ENCODE results near the gene ADGRA3.

ADGRA3 gene

DNA sequence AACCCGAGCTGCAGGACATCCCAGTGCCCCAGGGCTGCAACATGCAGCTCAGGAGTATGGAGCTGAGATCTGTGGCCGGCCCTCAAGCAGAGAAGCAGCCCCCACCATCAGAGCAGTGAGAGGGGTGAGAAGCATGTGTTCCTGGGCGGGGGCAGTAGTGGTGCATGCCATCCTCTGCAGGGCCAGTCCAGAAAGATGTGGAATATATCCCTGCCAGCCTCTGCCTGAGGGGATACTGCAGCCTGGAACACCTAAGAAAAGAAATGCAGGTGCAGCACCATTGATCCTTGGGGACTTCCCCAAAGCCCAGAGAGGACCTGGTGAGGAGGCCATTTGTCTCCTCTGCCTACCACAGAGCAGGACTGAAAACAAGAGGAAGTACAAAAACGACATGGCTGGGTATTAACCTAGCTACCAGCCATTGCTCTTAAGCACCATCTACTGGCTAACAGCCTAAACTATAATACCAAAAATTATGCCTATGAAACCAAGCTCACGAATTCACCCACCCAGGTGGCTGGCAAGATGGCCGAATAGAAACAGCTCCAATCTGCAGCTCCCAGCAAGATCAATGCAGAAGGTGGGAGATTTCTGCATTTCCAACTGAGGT lies 158.8 kb downstream of the ADGRA3 start:
- peak; percentile 25 for DNase-seq (ENCODE audit: low read depth)

DNA sequence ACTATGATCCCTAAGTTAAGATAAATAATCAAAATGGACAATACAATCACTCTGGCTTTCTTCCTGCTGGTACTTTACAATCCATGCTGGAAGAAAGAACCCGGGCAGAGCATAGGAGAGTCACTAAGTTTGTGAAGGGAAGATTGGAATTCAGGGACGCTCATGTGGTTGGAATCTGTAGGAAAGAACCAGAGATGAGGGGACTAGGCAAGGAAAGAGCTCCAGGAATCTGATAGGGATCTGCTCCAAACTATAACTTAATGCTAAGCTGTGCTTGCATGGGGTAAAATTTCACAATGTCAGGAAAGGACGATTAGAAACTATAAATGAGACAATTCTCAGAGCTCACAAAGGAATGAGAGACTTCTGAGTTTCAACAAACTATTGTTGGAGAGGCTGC lies 167.5 kb downstream of the ADGRA3 start:
- no peak for DNase-seq (ENCODE audit: low read depth)

DNA sequence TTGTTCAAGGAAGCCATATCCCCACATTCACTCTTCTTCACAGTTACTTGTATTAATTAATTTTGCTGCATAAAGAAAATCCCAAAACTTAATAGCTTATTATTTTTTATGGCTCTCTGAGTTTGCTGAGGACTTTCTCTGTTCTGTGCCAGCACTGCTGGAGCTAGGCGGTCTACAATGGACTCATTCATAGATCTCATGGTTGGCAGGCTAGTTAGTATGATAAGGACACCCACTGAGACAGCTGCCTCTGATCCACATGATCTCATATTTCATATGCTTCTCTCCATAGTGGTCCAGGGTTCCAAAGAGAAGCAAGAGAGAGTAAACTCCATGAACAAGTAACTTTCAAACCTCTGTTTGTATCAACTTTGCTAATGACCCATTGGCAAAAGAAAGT lies 170.2 kb downstream of the ADGRA3 start:
- DNase-seq (ENCODE audit: low read depth), result no peak

DNA sequence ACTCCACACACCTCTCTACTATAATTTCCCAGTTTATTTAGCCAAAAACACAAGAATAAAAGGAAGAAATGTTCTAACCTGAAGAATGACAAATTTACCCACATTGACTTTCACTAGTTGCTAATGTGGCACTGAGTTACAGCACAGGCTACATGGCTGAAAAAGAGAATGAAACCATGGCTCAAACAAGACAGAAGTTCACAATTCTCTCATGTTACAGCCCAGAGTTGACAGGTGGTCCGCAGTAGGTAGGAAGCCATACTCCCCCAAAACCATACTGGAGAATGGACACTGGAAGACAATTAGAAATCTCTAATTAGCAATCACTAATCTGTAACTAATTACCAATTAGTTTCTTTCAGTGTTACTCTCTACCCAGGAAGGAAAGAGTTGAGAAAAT lies 170.8 kb downstream of the ADGRA3 start:
- DNase-seq (ENCODE audit: low read depth), result no peak

DNA sequence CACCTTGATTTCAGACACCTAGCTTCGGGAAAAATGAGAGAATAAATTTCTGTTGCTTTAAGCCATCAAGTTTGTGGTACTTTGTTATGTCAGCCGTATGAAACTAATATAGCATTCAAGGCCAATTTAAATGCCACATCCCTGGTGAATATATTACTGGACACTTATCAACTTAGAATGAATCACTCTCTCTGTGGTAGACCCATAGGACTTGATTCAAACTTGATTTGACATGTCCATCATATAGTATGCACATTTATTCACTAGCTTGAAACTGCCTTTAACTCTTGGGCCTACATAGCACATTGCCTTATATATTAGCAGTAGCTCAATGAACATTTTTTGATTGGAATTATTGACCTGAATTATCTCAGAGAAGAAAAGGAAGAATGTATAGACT lies 172.3 kb downstream of the ADGRA3 start:
- DNase-seq (ENCODE audit: low read depth), result no peak

DNA sequence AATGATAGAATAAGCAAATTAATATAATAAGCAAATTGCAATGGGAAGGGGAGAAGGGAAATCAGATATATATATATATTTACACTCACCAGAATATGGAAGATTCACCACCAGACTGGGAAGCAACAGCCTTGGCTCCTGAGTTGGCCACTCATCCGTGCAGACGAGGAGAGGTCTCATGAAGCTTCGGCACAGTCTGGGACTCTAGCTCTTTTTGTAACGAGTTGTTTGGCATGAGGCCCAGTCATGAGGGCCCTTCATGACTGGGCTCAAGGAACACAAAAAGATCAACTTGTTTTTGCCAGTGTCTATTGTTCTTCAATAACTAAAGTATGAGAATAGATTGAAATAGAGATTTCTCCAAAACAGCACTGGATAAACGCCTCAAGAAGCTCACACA lies 176.4 kb downstream of the ADGRA3 start:
- no peak for DNase-seq (ENCODE audit: low read depth)

DNA sequence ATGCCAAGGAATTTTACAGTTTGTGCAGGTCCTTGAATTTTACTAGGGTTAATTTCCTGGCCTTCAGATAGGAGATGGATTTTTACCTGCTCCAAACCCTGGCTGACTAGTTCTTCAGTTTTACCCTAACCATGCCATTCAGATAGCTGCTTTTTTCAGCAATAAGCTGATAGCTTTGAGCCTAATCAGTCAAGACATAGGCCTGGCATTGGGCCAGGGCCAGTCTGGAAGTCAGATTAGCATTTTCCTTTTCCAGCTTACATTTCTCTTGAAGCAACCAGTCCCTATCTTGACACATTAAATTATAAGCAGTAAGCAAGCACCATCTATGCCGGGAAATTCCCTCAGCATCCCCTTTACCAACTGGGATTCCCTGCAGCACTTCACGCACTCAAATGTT lies 177.1 kb downstream of the ADGRA3 start:
- no peak for DNase-seq (ENCODE audit: low read depth)
